Fibroblast of pulmonary artery (primary cell): ENCODE measurements around the gene RBP3.

Source experiments
- DNase-seq: peaks from one replicate; pipeline ENCODE4 v3.0.0-alpha.2; 2010; ENCODE audit warnings: low read depth
- H3K4me3 ChIP-seq: replicated peaks from 2 replicates; pipeline ENCODE4 v1.5.1; 2011; ENCODE audit warnings: low read depth, mild to moderate bottlenecking, control low read depth, low read length, moderate library complexity
- TF ChIP-seq, protein P1 (sequence below): IDR thresholded peaks from 2 replicates; pipeline ENCODE4 v1.5.1; 2011; ENCODE audit warnings: mild to moderate bottlenecking, control low read depth, low read length, inconsistent platforms; ENCODE audit errors: missing control alignments

Gene RBP3

DNA sequence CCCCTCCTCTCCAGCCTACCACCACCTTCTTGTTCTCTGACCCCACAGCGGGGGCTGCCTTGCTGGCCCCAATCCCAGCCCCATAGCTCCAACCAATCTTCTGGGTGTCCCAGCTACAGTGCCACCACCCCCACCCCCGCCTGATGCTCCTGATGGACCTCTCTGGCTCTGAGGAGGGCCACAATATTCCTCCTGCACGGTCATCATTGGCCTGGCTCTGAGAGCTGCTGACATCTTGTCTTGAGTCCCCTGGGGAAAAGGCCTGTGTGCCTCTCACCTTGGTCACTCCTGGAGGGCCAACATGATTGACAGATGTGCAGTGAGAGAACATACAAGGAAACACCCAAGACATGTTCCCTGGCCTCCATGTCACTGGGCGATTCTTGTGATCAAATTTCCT, 18.3 kb upstream of the RBP3 start:
- DNase-seq = no peak
- TF ChIP-seq, protein P1, sequence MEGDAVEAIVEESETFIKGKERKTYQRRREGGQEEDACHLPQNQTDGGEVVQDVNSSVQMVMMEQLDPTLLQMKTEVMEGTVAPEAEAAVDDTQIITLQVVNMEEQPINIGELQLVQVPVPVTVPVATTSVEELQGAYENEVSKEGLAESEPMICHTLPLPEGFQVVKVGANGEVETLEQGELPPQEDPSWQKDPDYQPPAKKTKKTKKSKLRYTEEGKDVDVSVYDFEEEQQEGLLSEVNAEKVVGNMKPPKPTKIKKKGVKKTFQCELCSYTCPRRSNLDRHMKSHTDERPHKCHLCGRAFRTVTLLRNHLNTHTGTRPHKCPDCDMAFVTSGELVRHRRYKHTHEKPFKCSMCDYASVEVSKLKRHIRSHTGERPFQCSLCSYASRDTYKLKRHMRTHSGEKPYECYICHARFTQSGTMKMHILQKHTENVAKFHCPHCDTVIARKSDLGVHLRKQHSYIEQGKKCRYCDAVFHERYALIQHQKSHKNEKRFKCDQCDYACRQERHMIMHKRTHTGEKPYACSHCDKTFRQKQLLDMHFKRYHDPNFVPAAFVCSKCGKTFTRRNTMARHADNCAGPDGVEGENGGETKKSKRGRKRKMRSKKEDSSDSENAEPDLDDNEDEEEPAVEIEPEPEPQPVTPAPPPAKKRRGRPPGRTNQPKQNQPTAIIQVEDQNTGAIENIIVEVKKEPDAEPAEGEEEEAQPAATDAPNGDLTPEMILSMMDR = no peak
- no peak overlapping the region for H3K4me3 ChIP-seq

DNA sequence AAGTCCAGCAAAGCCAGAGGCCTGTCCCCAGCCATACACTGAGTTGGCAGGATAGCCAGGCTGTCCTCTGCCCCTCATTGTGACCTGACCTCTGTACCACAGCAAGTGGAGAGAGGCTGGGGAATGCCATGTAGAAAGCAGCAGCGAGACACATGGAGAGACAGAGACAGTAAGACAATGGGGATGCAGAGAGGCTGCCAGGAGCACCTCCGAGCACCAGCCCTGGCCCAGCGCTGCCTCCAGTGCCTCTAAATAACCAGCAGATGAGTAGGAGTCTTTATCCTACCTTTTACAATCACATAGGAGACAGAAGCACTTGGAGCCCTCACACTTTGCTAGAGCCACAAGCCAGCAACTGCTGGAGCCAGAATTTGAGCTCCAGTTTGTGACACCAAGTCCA, 17.8 kb upstream of the RBP3 start:
- TF ChIP-seq, protein P1 = no peak
- no peak overlapping the region for H3K4me3 ChIP-seq
- no peak for DNase-seq

DNA sequence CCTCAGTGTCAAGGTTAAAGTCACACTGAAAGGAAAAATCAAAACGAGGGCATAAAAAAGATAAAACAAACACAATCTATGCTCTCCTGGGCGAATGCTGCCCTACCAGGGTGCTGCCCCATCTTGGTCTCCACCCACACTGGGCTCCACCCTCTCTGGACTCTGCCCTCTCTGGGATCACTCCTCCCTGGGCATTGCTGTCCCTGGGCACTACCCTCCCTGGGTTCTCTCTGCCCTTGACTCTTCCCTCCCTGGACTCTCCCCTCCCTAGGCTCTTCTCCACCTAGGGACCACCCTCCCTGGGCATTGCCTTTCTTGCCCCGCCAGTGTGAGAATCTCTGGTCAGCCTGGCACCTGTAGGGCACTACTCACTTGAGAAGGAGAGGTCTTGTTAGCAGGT, 17.4 kb upstream of the RBP3 start:
- H3K4me3 ChIP-seq = no peak overlapping the region
- TF ChIP-seq, protein P1 = no peak
- no peak for DNase-seq

DNA sequence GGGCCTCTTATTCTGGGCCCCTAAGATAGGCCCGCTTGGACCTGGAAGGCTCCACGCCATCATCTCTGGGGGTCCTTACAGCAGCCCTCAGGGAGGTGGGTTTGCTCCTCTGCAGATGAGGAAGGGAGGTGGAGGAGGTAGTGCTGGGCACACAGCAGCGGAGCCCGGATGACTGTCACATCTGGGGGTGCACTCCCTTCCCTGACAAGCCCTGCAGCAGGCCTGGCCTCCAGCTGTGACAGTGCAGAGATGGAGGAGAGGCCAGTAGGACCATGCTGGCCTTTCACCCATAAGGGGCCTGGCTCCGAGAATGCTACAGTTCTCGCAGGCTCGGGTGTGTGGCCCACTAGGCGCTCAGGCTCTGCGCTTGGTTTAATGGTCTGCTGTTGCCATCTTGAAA, 16.7 kb upstream of the RBP3 start:
- no peak for DNase-seq
- TF ChIP-seq, protein P1 = no peak
- no peak overlapping the region for H3K4me3 ChIP-seq

DNA sequence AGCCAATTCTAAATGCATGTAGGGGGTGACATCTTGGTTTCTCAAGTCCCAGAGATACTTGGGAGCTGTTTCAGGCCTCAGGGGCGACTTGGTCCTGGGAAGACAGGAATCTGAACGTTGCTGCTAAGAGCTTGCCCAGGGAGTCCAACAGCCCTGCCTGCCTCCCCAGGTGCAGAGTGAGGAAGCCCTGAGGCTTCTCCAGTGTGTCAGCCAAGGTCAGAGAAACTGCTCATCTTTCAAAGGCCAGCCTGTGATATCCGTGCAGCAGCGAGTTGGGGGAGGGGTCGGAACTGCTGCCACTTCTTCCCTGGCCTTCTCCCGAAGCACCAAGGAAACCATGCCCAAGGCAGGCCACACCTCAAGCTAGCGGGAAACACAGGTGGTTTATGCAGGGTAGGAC, 16.2 kb upstream of the RBP3 start:
- TF ChIP-seq, protein P1 = no peak
- H3K4me3 ChIP-seq = no peak overlapping the region
- no peak for DNase-seq

DNA sequence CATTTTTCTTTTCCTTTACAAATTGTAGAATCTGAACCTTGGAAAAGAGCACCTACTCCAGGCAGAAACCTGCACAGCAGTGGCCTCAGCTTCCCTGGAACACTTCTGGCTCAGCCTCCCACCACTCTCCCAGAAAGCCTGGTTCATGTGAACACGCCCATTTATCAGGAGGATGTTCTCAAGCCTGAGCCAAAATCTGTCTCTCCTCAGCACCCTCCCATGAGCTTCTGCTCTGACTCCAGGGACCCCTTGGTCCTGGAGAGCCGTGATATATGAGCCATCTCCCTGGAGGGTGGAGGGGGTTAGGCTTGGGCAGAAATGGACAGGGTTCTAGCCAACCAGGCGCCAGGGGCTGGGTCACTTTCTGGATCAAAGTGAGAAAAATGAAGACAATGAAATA, 15.8 kb upstream of the RBP3 start:
- TF ChIP-seq, protein P1 = no peak
- H3K4me3 ChIP-seq = no peak overlapping the region
- no peak for DNase-seq

DNA sequence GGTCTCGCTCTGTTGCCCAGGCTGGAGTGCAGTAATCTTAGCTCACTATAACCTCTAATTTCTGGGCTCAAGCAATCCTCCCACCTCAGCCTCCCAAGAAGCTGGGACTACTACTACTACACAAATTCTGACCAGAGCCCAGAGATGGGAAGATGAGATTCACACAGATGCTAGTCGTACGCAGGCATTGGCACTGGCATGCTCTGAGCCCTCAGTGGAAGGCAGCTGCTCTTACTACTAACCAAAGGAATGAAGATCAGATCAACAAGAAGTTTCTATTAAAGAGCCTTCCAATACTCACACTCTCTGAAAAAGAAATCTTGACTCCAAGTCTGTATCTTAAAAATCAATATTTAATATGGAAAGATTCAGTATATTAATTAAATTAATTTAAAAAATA, 15.2 kb upstream of the RBP3 start:
- TF ChIP-seq, protein P1 = no peak

More for the DNA sequence above, 15.2 kb upstream of the RBP3 start:
- no peak for DNase-seq
- H3K4me3 ChIP-seq = no peak overlapping the region
